Superior temporal gyrus (tissue), 1 donor: ENCODE data around the gene ACCSL.

ENCODE experiments used
- DNase-seq: peaks from one replicate; pipeline ENCODE4 v3.0.0-alpha.2; 2016; ENCODE audit errors: extremely low spot score

Gene ACCSL

DNA sequence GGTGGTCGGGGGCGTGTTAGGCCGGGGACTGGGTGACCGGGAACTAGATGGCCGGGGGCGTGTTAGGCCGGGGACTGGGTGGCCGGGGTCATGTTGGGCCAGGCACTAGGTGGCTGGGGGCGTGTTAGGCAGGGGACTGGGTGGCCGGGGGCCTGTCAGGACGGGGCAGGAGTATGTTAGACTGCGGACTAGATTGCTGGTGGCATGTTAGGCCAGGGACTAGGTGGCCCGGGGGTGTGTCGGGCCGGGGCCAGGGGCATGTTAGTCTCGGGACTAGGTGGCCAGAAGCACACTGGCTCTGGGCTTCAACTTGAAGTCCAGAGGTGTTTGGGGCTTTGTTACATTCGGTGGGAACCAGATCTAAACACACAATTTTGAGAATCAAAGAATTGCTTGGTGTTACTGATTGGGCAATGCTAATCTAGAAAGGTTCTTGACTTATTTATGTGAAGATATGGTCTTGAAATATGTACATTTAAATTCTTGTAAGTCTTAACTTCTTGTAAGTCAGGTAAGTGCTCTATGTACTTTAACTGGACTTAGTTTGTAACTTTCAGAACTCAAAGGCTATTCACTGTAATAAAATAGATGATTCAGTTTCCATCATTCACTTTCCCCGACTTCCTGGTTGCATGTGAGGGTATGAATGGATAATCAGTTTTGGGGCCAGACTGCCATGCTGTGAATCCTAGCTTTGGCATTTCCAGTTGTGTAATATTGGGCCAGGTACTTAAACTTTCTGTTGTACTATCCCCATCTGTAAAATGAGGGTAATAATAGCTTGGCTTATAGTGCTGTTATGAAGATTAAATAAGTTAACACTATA, 48.8 kb downstream of the ACCSL start:
- no peak for DNase-seq

DNA sequence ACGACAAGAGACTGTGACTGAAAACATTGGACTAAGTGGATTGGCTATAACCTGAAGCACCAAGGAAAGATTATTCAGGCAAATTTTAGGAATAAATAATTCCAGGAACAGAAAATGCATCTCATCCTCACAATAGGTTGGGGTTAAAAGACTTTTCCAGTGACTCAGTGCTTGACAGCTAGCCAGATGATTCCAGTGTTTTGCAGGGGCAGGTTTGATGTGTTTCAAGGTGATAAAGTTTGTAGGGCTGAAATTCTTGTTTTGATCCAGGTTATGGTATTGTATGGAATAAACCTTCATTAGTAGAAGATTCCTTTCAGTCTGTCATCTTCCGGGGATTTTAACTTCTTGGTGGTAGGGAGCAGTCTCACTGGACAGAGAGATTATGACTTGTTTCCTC, 50.0 kb downstream of the ACCSL start:
- no peak for DNase-seq

DNA sequence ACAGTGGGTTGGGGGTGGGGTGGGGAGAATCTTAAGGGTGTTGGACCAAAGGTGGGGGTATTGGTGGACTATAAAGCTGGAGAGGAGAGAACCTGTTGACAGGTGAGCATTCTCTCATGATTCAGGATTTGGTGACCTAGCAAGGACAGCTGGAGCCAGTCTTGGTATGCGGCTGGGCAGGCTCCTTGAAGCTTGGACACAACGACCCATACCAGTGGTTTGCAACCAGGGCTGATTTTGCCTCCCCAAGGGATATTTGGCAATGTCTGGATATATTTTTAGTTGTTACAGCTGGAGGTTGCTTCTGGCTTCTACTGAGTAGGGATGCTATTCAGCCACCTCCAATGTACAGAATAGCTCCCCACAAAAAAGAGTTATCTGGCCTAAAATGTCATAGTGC, 53.3 kb downstream of the ACCSL start:
- no peak for DNase-seq

DNA sequence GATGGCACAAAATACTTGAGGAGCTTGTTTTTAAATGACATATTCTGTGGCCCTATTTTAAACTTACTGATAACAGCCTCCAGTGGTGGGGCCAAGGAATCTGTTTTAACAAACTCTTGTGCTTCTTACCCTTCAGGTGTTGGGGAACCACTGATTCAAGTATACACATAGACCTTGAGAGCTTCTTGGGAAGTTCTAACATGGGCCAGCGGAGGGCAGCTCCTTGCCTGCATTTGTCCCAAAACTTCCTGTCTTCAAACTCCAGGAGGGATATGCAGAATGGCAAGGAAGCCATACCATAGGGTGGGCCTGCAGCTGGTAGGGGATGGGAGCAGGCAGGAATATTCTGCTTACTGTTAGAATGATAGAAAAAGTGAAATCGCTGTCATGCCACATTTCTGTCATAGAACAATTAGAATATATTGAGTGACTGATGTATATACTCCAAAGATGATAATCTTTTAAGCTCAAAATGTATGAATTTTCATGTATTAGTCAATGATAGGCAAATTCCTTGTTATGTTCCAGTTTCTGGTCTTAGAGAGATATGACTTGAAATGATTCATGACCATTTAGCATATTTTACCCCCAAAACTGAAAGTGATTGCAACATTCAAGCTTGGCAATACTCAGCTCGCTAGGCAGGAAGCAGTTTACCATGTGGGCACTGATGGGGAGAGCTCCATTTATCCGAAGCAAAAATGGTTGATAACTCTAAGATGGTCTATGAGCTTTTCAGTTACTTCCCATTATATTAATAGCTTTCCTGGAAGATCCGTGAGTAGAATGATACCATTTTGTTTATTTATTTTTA, 56.9 kb downstream of the ACCSL start:
- no peak for DNase-seq

DNA sequence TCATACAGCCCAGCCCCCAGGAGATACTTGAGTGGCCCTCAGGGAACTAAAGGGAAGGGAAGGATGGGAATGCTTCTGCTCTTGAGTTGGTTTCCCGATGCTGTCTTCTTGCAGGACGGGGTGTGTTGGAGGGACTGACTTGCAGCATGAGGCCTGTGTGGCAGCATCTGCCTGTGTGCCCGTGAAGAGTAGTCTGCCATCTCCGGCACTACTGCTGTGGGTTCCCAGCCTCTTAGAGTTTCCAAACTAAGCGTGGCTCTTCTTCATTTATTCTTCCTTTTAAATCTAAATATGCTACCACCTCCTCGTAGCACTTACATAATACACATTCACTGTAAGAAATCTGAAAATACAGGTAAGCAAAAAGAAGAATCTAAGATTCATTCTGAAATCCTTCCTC, 60.5 kb downstream of the ACCSL start:
- no peak for DNase-seq
